DND-41 (cell line): Measurements from ENCODE around the gene MAP7.

Source experiments
- ATAC-seq: fragments of 200-7000 bp; cut with Tn5 transposase; 3 replicates; pipeline ENCODE4 v1.9.1; 2021; ENCODE audit warnings: low read depth; ENCODE audit not compliant: insufficient read depth
- DNase-seq: peaks from one replicate; pipeline ENCODE4 v3.0.0-alpha.2; 2020
- H2AFZ ChIP-seq: 2 replicates; pipeline ENCODE4 v1.6.0; 2012; ENCODE audit warnings: low read depth, low read length
- H3K27ac ChIP-seq: 2 replicates; pipeline ENCODE4 v1.5.1; 2012; ENCODE audit warnings: low read length, inconsistent platforms
- H3K27me3 ChIP-seq: fragments of 200-600 bp; sonication (generic); 2 replicates; pipeline ENCODE4 v1.6.0; 2012; ENCODE audit warnings: low read length, mild to moderate bottlenecking, inconsistent platforms; ENCODE audit not compliant: insufficient read depth, poor library complexity
- H3K36me3 ChIP-seq: 2 replicates; pipeline ENCODE4 v1.5.1; 2012; ENCODE audit warnings: low read length, inconsistent platforms; ENCODE audit not compliant: insufficient read depth
- H3K4me1 ChIP-seq: 2 replicates; pipeline ENCODE4 v1.5.1; 2012; ENCODE audit warnings: mild to moderate bottlenecking, low read length; ENCODE audit not compliant: insufficient read depth
- H3K4me2 ChIP-seq: 2 replicates; pipeline ENCODE4 v1.6.0; 2012; ENCODE audit warnings: mild to moderate bottlenecking, moderate library complexity, low read length, inconsistent platforms; ENCODE audit not compliant: insufficient read depth
- H3K4me3 ChIP-seq, 2 experiments: fragments of 200-600 bp in 1 of 2; shearing (Covaris generic) in 1 of 2; 2 replicates each; pipeline ENCODE4 v1.5.1; 2012 to 2016; ENCODE audit warnings: inconsistent platforms in 2 of 2, low read length in 2 of 2, mild to moderate bottlenecking in 2 of 2, low read depth in 1 of 2, moderate library complexity in 1 of 2
- H3K79me2 ChIP-seq: 2 replicates; pipeline ENCODE4 v1.6.0; 2012; ENCODE audit warnings: low read length, inconsistent platforms; ENCODE audit not compliant: insufficient read depth
- H3K9ac ChIP-seq: 2 replicates; pipeline ENCODE4 v1.6.0; 2012; ENCODE audit warnings: low read depth, mild to moderate bottlenecking, inconsistent platforms, low read length, moderate library complexity
- H3K9me3 ChIP-seq: 2 replicates; pipeline ENCODE4 v1.5.1; 2012; ENCODE audit warnings: low read length, moderate library complexity, mild to moderate bottlenecking, inconsistent platforms; ENCODE audit not compliant: insufficient read depth, severe bottlenecking
- H4K20me1 ChIP-seq: 2 replicates; pipeline ENCODE4 v1.6.0; 2012; ENCODE audit warnings: low read length; ENCODE audit not compliant: insufficient read depth
- CTCF ChIP-seq: IDR thresholded peaks from 2 replicates; pipeline ENCODE4 v1.5.1; 2012; ENCODE audit warnings: borderline replicate concordance, low read length, moderate library complexity, mild to moderate bottlenecking; ENCODE audit not compliant: poor library complexity, severe bottlenecking; ENCODE audit errors: extremely low read depth
- EZH2 ChIP-seq: IDR thresholded peaks from 3 replicates; pipeline ENCODE4 v1.6.1; 2012; ENCODE audit warnings: borderline replicate concordance, low read depth, mild to moderate bottlenecking, moderate library complexity, low read length, inconsistent platforms; ENCODE audit not compliant: severe bottlenecking

Gene MAP7

GRCh38 chr6:136412410-136412809 is 137.8 kb downstream of the MAP7 start:
- no peak for ATAC-seq
- Histone ChIP-seq H3K9ac (no peak overlapping the region), H3K27ac (no peak overlapping the region), H3K9me3 (no peaks in the 10 kb centered on the region), H3K27me3 (peaks cover 12% of the 10 kb centered on the region), H3K4me2 (no peak overlapping the region), H3K4me1 (no peaks in the 10 kb centered on the region), H3K4me3 (no peak overlapping the region), H2AFZ (no peak overlapping the region), H3K36me3 (no peaks in the 10 kb centered on the region), H4K20me1 (no peaks in the 10 kb centered on the region), H3K79me2 (no peaks in the 10 kb centered on the region)
- TF ChIP-seq EZH2 (no peak), CTCF (no peak)
- DNase-seq = no peak

GRCh38 chr6:136411453-136412354 is 138.5 kb downstream of the MAP7 start:
- H3K36me3 ChIP-seq = no peaks in the 10 kb centered on the region
- TF ChIP-seq CTCF = no peak
- no peak for TF ChIP-seq EZH2
- no peak overlapping the region for H3K4me3 ChIP-seq
- H3K4me2 ChIP-seq = no peak overlapping the region
- ATAC-seq (no peak), DNase-seq (no peak)
- H3K9me3 ChIP-seq = no peaks in the 10 kb centered on the region
- peaks cover 13% of the 10 kb centered on the region for H3K27me3 ChIP-seq
- no peaks in the 10 kb centered on the region for H3K79me2 ChIP-seq
- H4K20me1 ChIP-seq = no peaks in the 10 kb centered on the region
- H3K27ac ChIP-seq = no peak overlapping the region
- no peak overlapping the region for H3K9ac ChIP-seq
- no peaks in the 10 kb centered on the region for H3K4me1 ChIP-seq
- no peak overlapping the region for H2AFZ ChIP-seq

GRCh38 chr6:136411025-136411325 is 139.2 kb downstream of the MAP7 start:
- Histone ChIP-seq H3K9ac (no peak overlapping the region), H3K27ac (no peak overlapping the region), H2AFZ (no peak overlapping the region), H3K27me3 (peaks cover 13% of the 10 kb centered on the region), H3K4me3 (no peak overlapping the region), H3K4me1 (no peaks in the 10 kb centered on the region), H3K36me3 (no peaks in the 10 kb centered on the region), H4K20me1 (no peaks in the 10 kb centered on the region), H3K4me2 (no peak overlapping the region), H3K9me3 (no peaks in the 10 kb centered on the region), H3K79me2 (no peaks in the 10 kb centered on the region)
- no peak for TF ChIP-seq EZH2
- ATAC-seq (no peak), DNase-seq (no peak)

GRCh38 chr6:136410201-136411024 is 139.8 kb downstream of the MAP7 start:
- Histone ChIP-seq H3K4me2 (no peak overlapping the region), H3K4me1 (no peaks in the 10 kb centered on the region), H3K79me2 (no peaks in the 10 kb centered on the region), H2AFZ (no peak overlapping the region), H3K27me3 (peaks cover 14% of the 10 kb centered on the region), H3K9ac (no peak overlapping the region), H3K9me3 (no peaks in the 10 kb centered on the region), H4K20me1 (no peaks in the 10 kb centered on the region), H3K27ac (no peak overlapping the region), H3K4me3 (no peak overlapping the region), H3K36me3 (no peaks in the 10 kb centered on the region)
- TF ChIP-seq EZH2 (no peak), CTCF (no peak)
- no peak for DNase-seq
- no peak for ATAC-seq
